ENCODE data around the gene TMEM245.

TMEM245 gene

GRCh38 chr9:109020581-109021511, 98.9 kb downstream of the TMEM245 start:
- no peak for DNase-seq

- no peak for DNase-seq
Observed at GRCh38 chr9:109020113-109020512, 99.6 kb downstream of the TMEM245 start.

DNA sequence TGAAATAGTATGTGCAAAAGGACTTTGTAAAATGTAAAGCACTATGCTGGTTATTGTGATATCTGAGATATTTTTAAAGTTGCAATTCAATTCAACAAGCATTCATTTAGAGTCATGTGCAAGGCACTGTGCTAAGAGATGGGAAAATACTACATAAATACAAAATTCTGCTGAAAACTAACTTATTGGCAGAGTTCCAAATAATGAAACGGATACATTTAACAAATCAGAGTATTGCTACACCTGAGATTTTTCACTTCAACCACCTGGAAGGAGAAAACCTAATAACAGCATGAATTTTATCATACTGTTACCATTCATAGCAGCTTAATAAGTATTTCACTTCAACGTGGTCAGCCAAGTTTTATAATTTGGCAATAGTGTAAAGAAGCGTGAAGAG, 100.3 kb downstream of the TMEM245 start:
- no peak for DNase-seq

DNA sequence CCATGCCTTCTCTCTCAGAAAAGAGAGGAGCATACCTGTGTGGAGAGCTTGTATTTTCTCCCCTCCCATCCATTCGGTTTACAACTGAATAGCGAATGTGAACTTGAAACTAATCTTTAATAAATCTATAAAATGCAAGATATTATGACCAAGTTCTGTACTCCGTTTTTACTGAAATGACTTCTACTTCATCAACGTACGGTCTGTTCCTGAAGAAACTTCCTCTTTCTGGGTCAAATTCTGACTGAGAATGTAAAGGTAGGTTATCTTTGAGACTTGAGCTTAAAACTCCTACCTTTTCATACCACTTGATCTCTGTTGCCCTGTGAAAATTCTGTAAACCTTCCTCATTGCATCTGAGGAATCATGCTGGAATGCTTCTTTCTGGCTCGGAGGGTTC, 102.3 kb downstream of the TMEM245 start:
- DNase-seq: no peak

GRCh38 chr9:109017061-109017460, 102.7 kb downstream of the TMEM245 start:
- DNase-seq: peak in 1 of 2 experiments; percentile 0

DNA sequence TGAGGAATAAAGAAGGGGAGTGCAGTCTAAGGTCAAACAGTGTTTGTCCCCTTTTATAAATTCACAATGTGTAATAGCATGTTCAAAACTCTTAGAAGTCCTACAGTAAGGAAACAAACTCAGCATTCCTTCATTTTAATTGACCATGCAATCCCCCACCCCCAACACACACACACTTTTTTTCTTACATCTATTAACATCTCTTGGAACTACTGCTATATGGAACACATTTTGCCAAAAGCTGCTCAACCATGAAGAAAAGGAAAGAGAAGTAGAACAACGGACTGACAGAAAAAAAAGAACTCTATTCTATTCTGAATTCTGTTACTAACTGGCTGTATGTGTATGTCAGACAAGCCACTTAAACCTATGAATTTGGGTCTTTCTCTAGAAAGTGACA, 103.6 kb downstream of the TMEM245 start:
- DNase-seq: no peak

- DNase-seq: no peak
Observed at GRCh38 chr9:109014608-109015280, 105.0 kb downstream of the TMEM245 start.

- no peak for DNase-seq
Observed at GRCh38 chr9:109013679-109014607, 105.8 kb downstream of the TMEM245 start.

DNA sequence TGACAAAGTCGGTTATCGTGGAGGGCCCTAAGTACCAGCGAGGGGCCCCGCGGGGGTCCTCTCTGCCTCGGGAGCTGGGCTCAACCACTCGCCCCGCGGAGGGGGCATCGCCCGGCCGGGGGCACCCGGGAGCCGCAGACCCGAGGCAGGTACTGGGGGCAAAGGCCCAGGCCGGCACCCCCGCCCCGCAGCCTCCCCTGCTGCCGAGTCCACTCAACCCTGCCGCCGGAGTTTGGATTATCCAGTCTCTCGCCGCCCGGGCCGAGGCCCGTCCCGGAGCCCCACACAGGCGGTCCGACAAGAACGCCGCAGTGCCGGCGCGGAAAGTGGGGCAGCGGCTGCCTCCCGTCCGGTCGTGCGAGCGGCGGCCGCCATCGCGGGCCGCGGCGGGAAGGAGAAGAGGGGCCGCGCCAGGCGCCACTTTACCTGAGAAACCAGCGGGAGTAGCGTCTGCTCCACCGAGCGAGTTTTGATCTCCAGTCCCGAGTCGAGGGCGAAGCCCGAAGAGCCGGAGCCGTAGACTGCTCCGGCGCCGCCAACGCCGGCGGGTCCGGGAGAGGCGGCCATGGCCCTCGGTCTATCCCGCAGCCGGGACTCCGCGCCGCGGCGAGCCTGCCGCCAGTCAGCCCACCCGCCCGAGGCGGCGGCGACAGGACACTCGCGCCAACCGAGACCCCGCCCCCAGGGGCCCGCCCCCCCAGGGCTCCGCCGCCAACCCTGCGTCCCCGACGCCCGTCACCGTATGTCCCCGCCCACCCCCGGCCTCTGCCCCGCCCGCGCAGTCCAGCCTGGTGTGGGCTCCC, 106.7 kb downstream of the TMEM245 start, which contains the start of gene CTNNAL1:
TSS of gene CTNNAL1 (minus strand) at position 624 of the 803 bp plus-strand sequence. CDS start at position 567, 57 bp downstream.
- DNase-seq: peak; percentile 10 to 80

- peak; percentile 21 to 40 for DNase-seq
Observed at GRCh38 chr9:109012009-109012875, 107.5 kb downstream of the TMEM245 start.

DNA sequence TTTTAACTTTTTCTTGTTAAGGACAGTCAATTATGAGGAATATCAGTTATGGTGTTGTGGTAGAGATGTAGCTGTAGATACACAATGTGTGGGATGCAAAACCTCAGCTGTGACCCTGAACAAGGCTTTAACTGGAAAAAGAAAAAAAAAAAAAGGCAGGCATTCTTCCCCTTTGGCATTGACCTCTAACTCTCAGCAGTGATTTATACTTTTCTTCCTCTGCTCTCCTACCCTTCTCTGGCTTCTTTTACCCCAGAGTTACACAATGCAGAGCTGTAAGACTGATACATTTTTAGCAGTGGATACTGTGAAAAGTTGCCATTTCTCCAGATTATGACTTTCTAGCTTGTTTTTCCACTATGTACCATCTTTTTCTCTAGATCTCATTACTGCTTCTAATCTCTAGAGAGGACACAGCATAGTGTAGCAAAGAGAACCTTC, 108.5 kb downstream of the TMEM245 start:
- no peak for DNase-seq

DNA sequence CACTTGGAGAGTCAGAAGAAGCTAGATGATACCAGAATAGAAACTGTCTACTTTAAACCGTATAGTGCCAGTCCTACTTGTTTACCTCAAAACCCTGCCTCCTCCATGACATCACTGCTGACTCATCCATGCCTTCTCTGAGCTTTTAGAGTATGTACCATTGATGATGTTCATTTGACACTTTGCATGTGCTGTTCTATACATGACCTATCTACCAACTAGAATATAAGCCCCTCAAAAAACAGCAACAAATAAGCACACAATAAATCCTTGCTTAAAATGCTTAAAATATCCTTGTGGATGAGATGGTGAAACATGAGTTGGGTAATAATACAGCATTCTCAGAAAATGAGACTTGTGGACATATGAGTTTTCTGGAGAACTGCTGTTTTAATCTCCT, 109.0 kb downstream of the TMEM245 start:
- DNase-seq: peak in 1 of 2 experiments; percentile 1

DNA sequence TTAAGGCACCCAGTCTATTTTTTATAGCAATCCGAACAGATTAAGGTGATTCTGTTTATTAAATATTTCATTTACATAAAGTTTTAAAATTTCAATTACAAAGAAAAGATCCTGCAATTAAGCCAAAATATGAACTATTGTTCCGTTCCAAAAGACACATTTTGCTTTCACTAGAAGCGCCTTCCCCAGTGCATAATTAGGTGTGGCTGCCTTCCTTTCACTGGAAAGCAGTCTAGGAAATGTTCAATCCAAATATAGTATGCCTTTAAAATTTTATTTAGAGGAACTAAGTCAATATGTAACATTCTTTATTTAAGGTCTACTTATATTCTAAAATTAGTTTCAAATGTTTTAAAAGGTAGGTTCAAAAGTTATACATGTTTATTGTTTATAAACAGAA, 114.1 kb downstream of the TMEM245 start:
- DNase-seq: no peak

DNA sequence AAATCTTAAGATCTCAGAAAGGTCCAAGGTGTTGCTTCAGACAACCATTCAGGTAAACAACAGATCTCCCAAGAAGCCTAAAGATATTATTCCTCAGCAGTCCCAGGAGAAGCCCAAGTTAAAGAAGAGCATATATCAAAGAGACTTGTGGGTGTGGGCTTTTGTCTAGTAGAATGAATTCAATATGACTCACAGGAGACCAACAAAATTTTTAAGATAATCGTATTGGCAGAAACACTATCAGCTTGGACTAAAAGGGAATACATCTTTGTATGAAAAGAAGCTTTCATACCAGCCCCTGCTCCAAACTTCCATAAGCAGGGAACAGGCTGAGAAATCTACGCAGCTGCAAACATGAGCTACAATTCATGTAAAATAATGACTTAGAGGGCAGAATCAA, 116.6 kb downstream of the TMEM245 start:
- DNase-seq: no peak

DNA sequence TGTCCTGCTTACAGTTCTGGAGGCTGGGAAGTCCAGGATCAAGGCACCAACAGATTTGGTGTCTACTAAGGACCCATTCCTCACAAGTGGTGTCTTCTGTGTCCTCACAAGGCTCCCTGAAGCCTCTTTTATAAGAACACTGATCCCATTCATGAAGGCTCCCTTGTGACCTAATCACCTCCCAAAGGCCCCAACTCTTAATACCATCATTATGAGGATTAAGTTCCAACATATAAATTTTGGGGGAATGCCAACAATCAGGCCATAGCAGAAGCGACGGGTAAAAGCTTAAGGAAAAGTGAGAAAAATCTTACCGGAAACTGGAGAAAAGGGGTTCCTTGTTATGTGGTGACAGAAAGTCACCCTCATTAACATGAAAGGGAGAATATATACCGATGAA, 117.6 kb downstream of the TMEM245 start:
- no peak for DNase-seq

- DNase-seq: no peak
Observed at GRCh38 chr9:109001275-109001676, 118.5 kb downstream of the TMEM245 start.

DNA sequence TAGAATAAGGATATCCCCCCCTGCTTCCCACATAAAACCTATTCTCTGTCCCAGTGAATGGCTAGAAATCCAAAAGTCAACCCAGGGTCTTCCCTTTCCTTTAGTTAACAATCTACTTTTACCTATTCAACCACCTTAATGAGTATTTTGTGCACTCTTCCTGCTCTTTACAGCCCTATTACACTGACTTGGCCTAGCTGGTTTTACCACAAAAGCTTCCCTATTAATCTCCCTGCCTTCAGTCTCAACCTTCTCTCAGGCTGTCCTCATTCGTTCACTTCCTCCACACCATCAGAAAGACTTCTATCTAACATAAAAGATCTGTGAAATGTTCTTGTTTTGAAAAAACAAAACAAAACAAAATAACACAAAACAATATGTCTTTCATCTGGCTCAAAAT, 122.6 kb downstream of the TMEM245 start:
- no peak for DNase-seq

- DNase-seq: no peak
Observed at GRCh38 chr9:108996643-108997042, 123.1 kb downstream of the TMEM245 start.

- no peak for DNase-seq
Observed at GRCh38 chr9:108994695-108995094, 125.1 kb downstream of the TMEM245 start.

DNA sequence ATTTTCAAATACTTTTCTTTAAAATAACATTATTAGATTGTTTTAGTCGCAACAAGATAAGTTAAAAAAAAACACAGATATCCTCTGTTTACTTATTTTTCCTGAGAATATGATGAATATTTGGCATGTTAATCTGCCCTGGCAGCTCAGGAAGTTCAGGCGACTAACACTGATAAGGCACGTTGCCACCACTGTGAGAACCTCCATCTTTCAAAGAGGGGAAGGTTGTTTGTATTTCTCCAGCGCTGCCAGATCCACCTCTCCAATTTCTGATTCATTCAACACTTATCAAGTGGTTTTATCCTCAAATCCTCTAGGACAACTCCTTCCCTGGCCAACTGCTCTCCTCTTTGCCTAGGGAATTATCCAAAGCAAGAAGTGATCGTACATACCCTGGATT, 128.3 kb downstream of the TMEM245 start:
- DNase-seq: no peak

GRCh38 chr9:108983885-108984284, 135.9 kb downstream of the TMEM245 start:
- no peak for DNase-seq
